HG03060 (cell line): ENCODE results near the gene TMEM163.

ENCODE experiments used
- ATAC-seq: cut with Tn5 transposase; IDR thresholded peaks from one replicate; pipeline ENCODE4 v1.9.1; 2021; ENCODE audit warnings: low read depth, moderate number of reproducible peaks; ENCODE audit not compliant: unreplicated experiment

The TMEM163 gene

GRCh38 chr2:134462791-134463698, 255.8 kb downstream of the TMEM163 start:
- ATAC-seq: no peak

- no peak for ATAC-seq
Observed at GRCh38 chr2:134462275-134462674, 256.5 kb downstream of the TMEM163 start.

GRCh38 chr2:134461511-134461910, 257.3 kb downstream of the TMEM163 start:
- no peak for ATAC-seq

GRCh38 chr2:134460583-134460998, 258.2 kb downstream of the TMEM163 start:
- peak; percentile 94 for ATAC-seq

GRCh38 chr2:134459706-134460406, 258.9 kb downstream of the TMEM163 start:
- ATAC-seq: no peak

- no peak for ATAC-seq
Observed at GRCh38 chr2:134458950-134459349, 259.9 kb downstream of the TMEM163 start.

- ATAC-seq: no peak
Observed at GRCh38 chr2:134458473-134458853, 260.3 kb downstream of the TMEM163 start.

- ATAC-seq: no peak
Observed at GRCh38 chr2:134457765-134458472, 260.9 kb downstream of the TMEM163 start.

- ATAC-seq: no peak
Observed at GRCh38 chr2:134457353-134457752, 261.4 kb downstream of the TMEM163 start.

GRCh38 chr2:134455426-134455825, 263.4 kb downstream of the TMEM163 start:
- ATAC-seq: no peak

- ATAC-seq: no peak
Observed at GRCh38 chr2:134454931-134455330, 263.9 kb downstream of the TMEM163 start.

- ATAC-seq: no peak
Observed at GRCh38 chr2:134454426-134454825, 264.4 kb downstream of the TMEM163 start.

GRCh38 chr2:134453973-134454372, 264.8 kb downstream of the TMEM163 start:
- ATAC-seq: no peak

GRCh38 chr2:134453476-134453875, 265.3 kb downstream of the TMEM163 start:
- no peak for ATAC-seq

GRCh38 chr2:134452042-134452733, 266.6 kb downstream of the TMEM163 start:
- no peak for ATAC-seq

- no peak for ATAC-seq
Observed at GRCh38 chr2:134451347-134451630, 267.5 kb downstream of the TMEM163 start.

GRCh38 chr2:134449751-134450513, 268.9 kb downstream of the TMEM163 start:
- ATAC-seq: no peak

- no peak for ATAC-seq
Observed at GRCh38 chr2:134449157-134449556, 269.6 kb downstream of the TMEM163 start.

GRCh38 chr2:134448650-134449049, 270.1 kb downstream of the TMEM163 start:
- ATAC-seq: no peak

GRCh38 chr2:134447669-134448068, 271.1 kb downstream of the TMEM163 start:
- no peak for ATAC-seq
